Measurements from ENCODE around the gene KRTAP2-1.

DNA sequence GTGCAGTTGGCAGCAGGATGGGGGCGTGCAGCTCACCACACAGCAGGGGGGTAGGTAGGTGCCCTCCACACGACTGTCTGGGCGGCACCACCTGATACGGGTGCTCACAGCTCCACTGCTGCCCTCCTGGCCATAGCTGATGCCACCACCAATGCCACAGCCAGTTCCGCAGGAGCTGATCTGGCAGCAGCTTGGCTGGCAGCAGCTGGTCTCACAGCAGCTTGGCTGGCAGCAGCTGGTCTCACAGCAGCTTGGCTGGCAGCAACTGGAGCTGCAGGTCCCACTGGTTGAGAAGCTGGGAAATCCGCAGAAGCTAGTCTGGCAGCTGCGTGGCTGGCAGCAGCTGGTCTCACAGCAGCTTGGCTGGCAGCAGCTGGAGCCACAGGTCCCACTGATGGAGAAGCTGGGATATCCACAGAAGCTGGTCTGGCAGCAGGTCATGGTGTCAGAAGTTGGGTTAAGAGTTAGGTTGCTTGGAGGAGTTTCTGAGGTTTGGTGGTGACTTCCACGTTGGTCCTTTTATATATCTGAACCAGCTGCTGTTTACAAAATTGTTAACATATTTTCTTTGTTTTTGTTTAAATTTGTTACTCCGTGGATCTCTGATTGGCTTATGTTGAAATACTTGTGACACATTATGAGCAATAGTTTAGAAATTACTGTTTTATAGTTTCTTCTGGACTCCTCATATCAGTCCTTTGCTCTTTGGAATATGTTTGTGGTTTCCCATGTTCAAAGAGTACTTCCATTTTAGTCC is 20.2 kb downstream of the KRTAP2-1 start, which contains the start of gene KRTAP1-5:
- TF ChIP-seq CTCF (IDR thresholded peaks at IDR 0.05 in 4 of 5, conservative IDR thresholded peaks at IDR 0.05 in 1 of 5) (no peak), POLR2A (IDR thresholded peaks at IDR 0.05) (no peak)

Measured in gastrocnemius medialis (tissue), 4 donors.